PFSK-1 (cell line): ENCODE measurements around the gene PPCDC.

Source experiments
- FOXP2 ChIP-seq: optimal IDR thresholded peaks from 2 replicates; pipeline ENCODE3; 2011; ENCODE audit warnings: borderline replicate concordance, control low read depth, inconsistent platforms; ENCODE audit not compliant: insufficient read depth; ENCODE audit errors: extremely low read length, extremely low read depth
- POLR2AphosphoS5 ChIP-seq: IDR thresholded peaks from 2 replicates; pipeline ENCODE4 v1.6.1; 2012; ENCODE audit warnings: low read depth, mild to moderate bottlenecking, control low read depth, low read length, moderate library complexity
- SIN3A ChIP-seq: IDR thresholded peaks from 2 replicates; pipeline ENCODE4 v1.6.1; 2012; ENCODE audit warnings: mild to moderate bottlenecking, low read length, moderate library complexity, borderline replicate concordance; ENCODE audit not compliant: insufficient read depth
- TAF1 ChIP-seq: IDR thresholded peaks from 2 replicates; pipeline ENCODE4 v1.6.1; 2012; ENCODE audit warnings: low read length, control low read depth, borderline replicate concordance; ENCODE audit not compliant: insufficient read depth
- TF ChIP-seq, protein P1 (sequence below), 2 experiments: IDR thresholded peaks; 2 replicates each; pipeline versions ENCODE4 v1.6.1 to v1.8.0; 2011 to 2012; ENCODE audit warnings: low read depth in 2 of 2, low read length in 2 of 2, control low read depth in 1 of 2, inconsistent platforms in 1 of 2, mild to moderate bottlenecking in 1 of 2, moderate library complexity in 1 of 2; ENCODE audit not compliant: insufficient read depth in 1 of 2

The PPCDC gene

DNA sequence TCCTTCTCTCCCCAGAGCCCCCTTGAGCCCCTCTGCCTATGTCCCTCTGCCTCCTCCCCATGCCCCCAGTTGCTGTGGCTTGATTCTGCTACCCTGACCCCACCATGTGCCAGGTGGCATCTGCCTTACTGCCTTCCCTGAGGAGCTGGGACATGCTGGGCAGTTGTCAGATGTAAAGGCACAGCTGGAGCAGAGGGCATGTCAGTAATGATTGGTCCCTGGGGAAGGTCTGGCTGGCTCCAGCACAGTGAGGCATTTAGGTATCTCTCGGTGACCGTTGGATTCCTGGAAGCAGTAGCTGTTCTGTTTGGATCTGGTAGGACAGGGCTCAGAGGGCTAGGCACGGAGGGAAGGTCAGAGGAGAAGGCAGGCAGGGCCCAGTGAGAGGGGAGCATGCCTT, 3.5 kb upstream of the PPCDC start:
- TF ChIP-seq, protein P1, sequence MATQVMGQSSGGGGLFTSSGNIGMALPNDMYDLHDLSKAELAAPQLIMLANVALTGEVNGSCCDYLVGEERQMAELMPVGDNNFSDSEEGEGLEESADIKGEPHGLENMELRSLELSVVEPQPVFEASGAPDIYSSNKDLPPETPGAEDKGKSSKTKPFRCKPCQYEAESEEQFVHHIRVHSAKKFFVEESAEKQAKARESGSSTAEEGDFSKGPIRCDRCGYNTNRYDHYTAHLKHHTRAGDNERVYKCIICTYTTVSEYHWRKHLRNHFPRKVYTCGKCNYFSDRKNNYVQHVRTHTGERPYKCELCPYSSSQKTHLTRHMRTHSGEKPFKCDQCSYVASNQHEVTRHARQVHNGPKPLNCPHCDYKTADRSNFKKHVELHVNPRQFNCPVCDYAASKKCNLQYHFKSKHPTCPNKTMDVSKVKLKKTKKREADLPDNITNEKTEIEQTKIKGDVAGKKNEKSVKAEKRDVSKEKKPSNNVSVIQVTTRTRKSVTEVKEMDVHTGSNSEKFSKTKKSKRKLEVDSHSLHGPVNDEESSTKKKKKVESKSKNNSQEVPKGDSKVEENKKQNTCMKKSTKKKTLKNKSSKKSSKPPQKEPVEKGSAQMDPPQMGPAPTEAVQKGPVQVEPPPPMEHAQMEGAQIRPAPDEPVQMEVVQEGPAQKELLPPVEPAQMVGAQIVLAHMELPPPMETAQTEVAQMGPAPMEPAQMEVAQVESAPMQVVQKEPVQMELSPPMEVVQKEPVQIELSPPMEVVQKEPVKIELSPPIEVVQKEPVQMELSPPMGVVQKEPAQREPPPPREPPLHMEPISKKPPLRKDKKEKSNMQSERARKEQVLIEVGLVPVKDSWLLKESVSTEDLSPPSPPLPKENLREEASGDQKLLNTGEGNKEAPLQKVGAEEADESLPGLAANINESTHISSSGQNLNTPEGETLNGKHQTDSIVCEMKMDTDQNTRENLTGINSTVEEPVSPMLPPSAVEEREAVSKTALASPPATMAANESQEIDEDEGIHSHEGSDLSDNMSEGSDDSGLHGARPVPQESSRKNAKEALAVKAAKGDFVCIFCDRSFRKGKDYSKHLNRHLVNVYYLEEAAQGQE (IDR thresholded peaks at IDR 0.05; ENCODE audit: insufficient read depth in 1 of 2, low read depth in 2 of 2, low read length in 2 of 2), result no peak
- TF ChIP-seq POLR2AphosphoS5, result no peak
- TF ChIP-seq SIN3A, result no peak
- TF ChIP-seq TAF1, result no peak
- TF ChIP-seq FOXP2, result no peak

DNA sequence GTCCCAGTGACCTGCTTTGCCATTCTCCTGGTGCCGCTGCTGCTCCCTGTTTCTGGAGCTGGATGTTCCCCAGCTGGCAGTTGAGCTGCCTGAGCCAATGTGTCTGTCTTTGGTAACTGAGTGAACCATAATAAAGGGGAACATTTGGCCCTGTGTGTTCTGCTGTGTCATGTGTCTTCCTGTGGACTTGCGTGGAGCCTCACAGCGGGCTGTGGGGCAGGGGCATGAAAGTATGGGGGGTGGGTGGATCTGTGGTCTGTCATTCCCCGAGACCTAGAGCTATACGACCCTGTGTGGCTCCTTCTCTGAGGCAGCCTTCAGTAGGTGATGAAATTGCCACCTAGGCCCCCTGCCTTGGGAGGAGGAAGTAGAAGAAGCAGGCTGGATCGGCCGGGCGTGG, 2.0 kb upstream of the PPCDC start:
- TF ChIP-seq, protein P1 (IDR thresholded peaks at IDR 0.05; ENCODE audit: insufficient read depth in 1 of 2, low read depth in 2 of 2, low read length in 2 of 2), result no peak
- TF ChIP-seq POLR2AphosphoS5 (no peak), TAF1 (no peak), SIN3A (no peak), FOXP2 (no peak)

DNA sequence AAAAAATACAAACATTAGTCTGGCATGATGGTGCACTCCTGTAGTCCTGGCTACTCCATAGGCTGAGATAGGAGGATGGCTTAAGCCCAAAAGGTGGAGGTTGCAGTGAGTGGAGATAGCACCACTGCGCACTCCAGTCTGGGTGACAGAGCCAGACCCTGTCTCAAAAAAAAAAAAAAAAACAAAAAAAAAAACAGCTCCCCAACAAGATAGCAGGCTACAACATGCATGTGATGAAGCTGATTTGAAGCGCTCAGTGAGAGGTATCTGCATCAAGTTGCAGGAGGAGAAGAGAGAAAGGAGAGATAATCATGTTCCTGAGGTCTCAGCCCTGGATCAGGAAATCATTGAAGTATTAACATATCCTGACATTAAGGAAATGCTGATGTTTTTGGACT, 608 bp upstream of the PPCDC start:
- TF ChIP-seq, protein P1 (IDR thresholded peaks at IDR 0.05; ENCODE audit: insufficient read depth in 1 of 2, low read depth in 2 of 2, low read length in 2 of 2), result no peak
- TF ChIP-seq SIN3A (no peak), POLR2AphosphoS5 (no peak), FOXP2 (no peak), TAF1 (no peak)

DNA sequence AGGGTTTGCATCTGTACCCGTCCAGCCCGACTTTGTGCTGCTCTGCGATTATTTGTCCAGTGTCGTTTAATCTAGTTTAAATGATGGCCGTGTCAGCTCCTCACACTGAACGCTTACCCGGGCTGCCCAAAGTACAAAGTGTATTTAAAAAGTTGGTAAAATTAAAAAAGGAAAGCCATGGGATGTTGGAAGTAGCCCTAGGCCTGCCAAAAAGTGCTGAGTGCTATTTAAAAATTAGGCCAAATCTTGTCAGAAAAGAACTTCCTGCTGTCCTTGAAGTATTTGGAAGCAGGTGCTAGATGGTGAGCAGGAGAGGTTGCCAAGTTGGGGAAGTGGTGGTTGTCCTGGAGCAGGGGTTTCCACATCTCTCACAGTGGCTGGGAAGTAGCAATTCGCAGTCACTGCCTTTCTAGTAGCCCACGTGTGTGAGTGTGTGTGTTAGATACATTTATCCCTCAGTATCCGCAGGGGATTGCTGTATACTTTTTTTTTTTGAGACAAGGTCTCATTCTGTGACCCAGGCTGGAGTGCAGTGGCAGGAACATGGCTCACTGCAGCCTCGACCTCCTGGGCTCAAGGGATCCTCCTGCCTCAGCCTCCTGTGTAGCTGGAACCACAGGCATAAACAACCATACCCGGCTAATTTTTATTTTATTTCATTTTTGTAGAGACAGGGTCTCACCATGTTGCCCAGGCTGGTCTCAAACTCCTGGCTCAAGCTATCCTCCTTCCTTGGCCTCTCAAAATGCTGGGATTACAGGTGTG, 664 bp downstream of the PPCDC start:
- peak; percentile 36 for TF ChIP-seq POLR2AphosphoS5
- TF ChIP-seq FOXP2, result no peak
- TF ChIP-seq, protein P1 (IDR thresholded peaks at IDR 0.05; ENCODE audit: insufficient read depth in 1 of 2, low read depth in 2 of 2, low read length in 2 of 2), result no peak
- no peak for TF ChIP-seq SIN3A
